RKO (cell line): ENCODE measurements around the gene VTI1A.
A peak's percentile ranks its signal among the peaks of the same experiment; 100 is the strongest.
"Not testable (repeated sequence)": the region's sequence is repeated elsewhere in the genome, so short reads cannot be mapped to it uniquely, and the experiment has no call there.

Experiments used
- DNase-seq: peaks from one replicate; pipeline ENCODE4 v3.0.0-alpha.2; 2016; ENCODE audit warnings: low spot score

VTI1A gene

GRCh38 chr10:112446855-112447619 lies at the start of gene VTI1A, which contains the start of gene ZDHHC6:
Gene VTI1A (plus strand): TSS chr10:112447215. CDS start chr10:112447374, 159 bp downstream.
Gene ZDHHC6 (minus strand): TSS chr10:112446914. CDS start chr10:112445436, 1,478 bp downstream.
- peak; percentile 91 for DNase-seq

GRCh38 chr10:112397592-112397991 lies 49.4 kb upstream of the VTI1A start:
- DNase-seq: no peak

- DNase-seq: no peak
These were observed 44.1 kb upstream of the VTI1A start for GRCh38 chr10:112402917-112403316.

GRCh38 chr10:112404617-112405016 lies 42.4 kb upstream of the VTI1A start:
- no peak for DNase-seq

GRCh38 chr10:112406806-112407205 lies 40.2 kb upstream of the VTI1A start:
- not testable (repeated sequence) for DNase-seq

- no peak for DNase-seq
These were observed 39.3 kb upstream of the VTI1A start for GRCh38 chr10:112407696-112408095.

GRCh38 chr10:112409299-112409698 lies 37.7 kb upstream of the VTI1A start:
- no peak for DNase-seq

GRCh38 chr10:112409755-112410154 lies 37.3 kb upstream of the VTI1A start:
- DNase-seq: no peak

GRCh38 chr10:112412696-112413095 lies 34.3 kb upstream of the VTI1A start:
- no peak for DNase-seq

- no peak for DNase-seq
These were observed 25.3 kb upstream of the VTI1A start for GRCh38 chr10:112421731-112422130.

GRCh38 chr10:112424651-112425050 lies 22.4 kb upstream of the VTI1A start:
- no peak for DNase-seq

- DNase-seq: no peak
These were observed 20.9 kb upstream of the VTI1A start for GRCh38 chr10:112426111-112426510.

GRCh38 chr10:112429147-112429546 lies 17.9 kb upstream of the VTI1A start:
- DNase-seq: no peak

GRCh38 chr10:112429654-112430230 lies 17.3 kb upstream of the VTI1A start:
- no peak for DNase-seq

GRCh38 chr10:112433136-112433535 lies 13.9 kb upstream of the VTI1A start:
- DNase-seq: no peak

- peak; percentile 68 for DNase-seq
These were observed 11.9 kb upstream of the VTI1A start for GRCh38 chr10:112434988-112435619.

GRCh38 chr10:112438356-112438755 lies 8.7 kb upstream of the VTI1A start:
- no peak for DNase-seq

- DNase-seq: no peak
These were observed 5.5 kb upstream of the VTI1A start for GRCh38 chr10:112441520-112441919.

- DNase-seq: no peak
These were observed 5.0 kb upstream of the VTI1A start for GRCh38 chr10:112442063-112442462.

- peak; percentile 74 for DNase-seq
These were observed 760 bp upstream of the VTI1A start for GRCh38 chr10:112446055-112446854.

GRCh38 chr10:112447620-112447928 lies 559 bp downstream of the VTI1A start:
- DNase-seq: no peak

GRCh38 chr10:112448888-112449287 lies 1.9 kb downstream of the VTI1A start:
- no peak for DNase-seq
